ENCODE measurements around the gene ANTXR2. TPM values are rescaled to one million over a fixed set of nuclear protein-coding genes. Genes with fewer than 3 reads are reported as not detected.

Gene ANTXR2
- total and polyA plus RNA-seq, 2 donors (not counting 1 experiment from before 2014, with no cell fraction given) = 85.3 to 135 TPM

DNA sequence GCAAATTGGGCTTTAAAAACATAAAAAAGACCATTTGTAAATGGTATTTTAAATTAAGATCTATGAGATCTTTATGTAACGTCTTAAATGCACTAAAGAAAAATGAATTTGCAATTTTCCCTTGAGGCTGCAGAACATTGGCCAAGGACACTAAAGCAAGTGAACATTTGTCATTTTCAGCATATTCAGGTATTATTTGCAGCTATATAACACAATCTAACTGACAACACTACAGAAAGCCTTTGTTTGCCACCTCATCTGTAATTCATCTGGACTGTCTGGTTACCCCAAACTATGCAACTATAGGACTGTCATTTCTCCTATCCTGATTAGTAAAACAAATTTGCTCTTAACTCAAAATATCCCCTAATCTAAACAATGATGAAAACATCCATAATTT is 74.8 kb downstream of the ANTXR2 start:
- Histone ChIP-seq H3K27me3 (ENCODE audit: control insufficient read depth, insufficient read depth, low read length) (no peaks in the 10 kb centered on the region), H3K9me3 (ENCODE audit: control insufficient read depth, insufficient read depth, low read depth, low read length) (no peaks in the 10 kb centered on the region), H4K20me1 (ENCODE audit: control insufficient read depth, extremely low read depth, insufficient read depth, low read length) (no peaks in the 10 kb centered on the region), H3K4me1 (ENCODE audit: control insufficient read depth, extremely low read depth, insufficient read depth, low read length) (no peaks in the 10 kb centered on the region), H2AFZ (ENCODE audit: low read length) (no peak overlapping the region), H3K9ac (ENCODE audit: insufficient read depth, low read length) (no peak overlapping the region), H3K4me3 (replicated peaks in 1 of 4; ENCODE audit: control extremely low read depth in 1 of 4, insufficient read depth in 1 of 4, low read depth in 3 of 4, low read length in 4 of 4) (no peak overlapping the region), H3K79me2 (ENCODE audit: control insufficient read depth, insufficient read depth, low read length) (peaks cover 11% of the 10 kb centered on the region), H3K36me3 (ENCODE audit: control insufficient read depth, insufficient read depth, low read length) (no peaks in the 10 kb centered on the region), H3K4me2 (ENCODE audit: extremely low read depth, insufficient read depth, low read length) (no peak overlapping the region), H3K27ac (ENCODE audit: insufficient read depth, low read length) (no peak overlapping the region)
- no peak for DNase-seq (ENCODE audit: low read depth in 2 of 2)
- TF ChIP-seq EZH2 (IDR thresholded peaks at IDR 0.05; ENCODE audit: low read length, missing control alignments) (no peak), CTCF (conservative IDR thresholded peaks at IDR 0.05 in 1 of 2, IDR thresholded peaks at IDR 0.05 in 1 of 2; ENCODE audit: low read depth in 1 of 2, low read length in 2 of 2) (no peak)

- no peak overlapping the region for H3K9ac ChIP-seq (ENCODE audit: insufficient read depth, low read length)
- TF ChIP-seq CTCF (conservative IDR thresholded peaks at IDR 0.05 in 1 of 2, IDR thresholded peaks at IDR 0.05 in 1 of 2; ENCODE audit: low read depth in 1 of 2, low read length in 2 of 2) = no peak
- no peak overlapping the region for H3K27ac ChIP-seq (ENCODE audit: insufficient read depth, low read length)
- peaks cover 14% of the 10 kb centered on the region for H3K79me2 ChIP-seq (ENCODE audit: control insufficient read depth, insufficient read depth, low read length)
- H3K4me1 ChIP-seq (ENCODE audit: control insufficient read depth, extremely low read depth, insufficient read depth, low read length) = no peaks in the 10 kb centered on the region
- no peak for DNase-seq (ENCODE audit: low read depth in 2 of 2)
- H3K4me3 ChIP-seq (replicated peaks in 1 of 4; ENCODE audit: control extremely low read depth in 1 of 4, insufficient read depth in 1 of 4, low read depth in 3 of 4, low read length in 4 of 4) = no peak overlapping the region
- H2AFZ ChIP-seq (ENCODE audit: low read length) = no peak overlapping the region
- no peaks in the 10 kb centered on the region for H3K9me3 ChIP-seq (ENCODE audit: control insufficient read depth, insufficient read depth, low read depth, low read length)
- H3K36me3 ChIP-seq (ENCODE audit: control insufficient read depth, insufficient read depth, low read length) = no peaks in the 10 kb centered on the region
- H3K4me2 ChIP-seq (ENCODE audit: extremely low read depth, insufficient read depth, low read length) = no peak overlapping the region
- no peaks in the 10 kb centered on the region for H3K27me3 ChIP-seq (ENCODE audit: control insufficient read depth, insufficient read depth, low read length)
- H4K20me1 ChIP-seq (ENCODE audit: control insufficient read depth, extremely low read depth, insufficient read depth, low read length) = no peaks in the 10 kb centered on the region
These were observed 76.2 kb downstream of the ANTXR2 start for GRCh38 chr4:79996851-79997250.

GRCh38 chr4:79993476-79993875 is 79.6 kb downstream of the ANTXR2 start:
- H3K36me3 ChIP-seq (ENCODE audit: control insufficient read depth, insufficient read depth, low read length) = no peaks in the 10 kb centered on the region
- no peak overlapping the region for H2AFZ ChIP-seq (ENCODE audit: low read length)

More at GRCh38 chr4:79993476-79993875, 79.6 kb downstream of the ANTXR2 start:
- no peaks in the 10 kb centered on the region for H4K20me1 ChIP-seq (ENCODE audit: control insufficient read depth, extremely low read depth, insufficient read depth, low read length)
- no peaks in the 10 kb centered on the region for H3K9me3 ChIP-seq (ENCODE audit: control insufficient read depth, insufficient read depth, low read depth, low read length)
- H3K4me3 ChIP-seq (replicated peaks in 1 of 4; ENCODE audit: control extremely low read depth in 1 of 4, insufficient read depth in 1 of 4, low read depth in 3 of 4, low read length in 4 of 4) = no peak overlapping the region
- peaks cover 33% of the 10 kb centered on the region for H3K79me2 ChIP-seq (ENCODE audit: control insufficient read depth, insufficient read depth, low read length)
- no peaks in the 10 kb centered on the region for H3K4me1 ChIP-seq (ENCODE audit: control insufficient read depth, extremely low read depth, insufficient read depth, low read length)
- H3K4me2 ChIP-seq (ENCODE audit: extremely low read depth, insufficient read depth, low read length) = no peak overlapping the region
- TF ChIP-seq EZH2 (IDR thresholded peaks at IDR 0.05; ENCODE audit: low read length, missing control alignments) = no peak
- no peak for TF ChIP-seq CTCF (conservative IDR thresholded peaks at IDR 0.05 in 1 of 2, IDR thresholded peaks at IDR 0.05 in 1 of 2; ENCODE audit: low read depth in 1 of 2, low read length in 2 of 2)
- DNase-seq (ENCODE audit: low read depth in 2 of 2) = no peak
- H3K27ac ChIP-seq (ENCODE audit: insufficient read depth, low read length) = no peak overlapping the region
- no peak overlapping the region for H3K9ac ChIP-seq (ENCODE audit: insufficient read depth, low read length)
- H3K27me3 ChIP-seq (ENCODE audit: control insufficient read depth, insufficient read depth, low read length) = no peaks in the 10 kb centered on the region

Data from fibroblast of lung (primary cell).